Measurements from ENCODE around the gene SMURF1. TPM values are rescaled to one million over a fixed set of nuclear protein-coding genes. Genes with fewer than 3 reads are reported as not detected.

The SMURF1 gene
- total and polyA plus RNA-seq, 2 experiments from 2014 or later = 11.9 to 24.5 TPM

DNA sequence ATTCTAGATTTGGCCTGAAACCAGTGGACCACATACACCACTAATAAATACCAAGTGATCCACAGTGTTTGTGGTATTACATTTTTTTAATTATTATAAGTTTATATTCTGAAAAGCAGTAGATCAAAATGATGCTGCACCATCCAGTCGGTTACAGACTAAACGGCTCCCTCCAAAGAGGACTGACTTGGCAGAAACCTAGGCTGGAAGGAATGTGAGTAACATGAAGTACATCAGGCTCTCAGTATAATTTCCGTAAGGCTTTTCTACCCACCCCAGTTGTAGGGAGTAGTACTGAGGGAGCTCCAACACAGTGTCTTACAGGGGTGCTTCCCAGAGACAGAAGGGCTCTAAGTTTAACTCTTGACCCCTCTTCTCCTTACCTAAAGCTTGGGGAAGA is 146.1 kb downstream of the SMURF1 start:
- Histone ChIP-seq H3K27ac (no peak overlapping the region), H3K36me3 (peaks cover 61% of the 10 kb centered on the region), H3K4me3 (no peak overlapping the region), H3K27me3 (no peaks in the 10 kb centered on the region), H3K4me1 (ENCODE audit: low read depth) (no peaks in the 10 kb centered on the region), H3K9me3 (ENCODE audit: low read depth) (no peaks in the 10 kb centered on the region)
- no peak for TF ChIP-seq CTCF (IDR thresholded peaks at IDR 0.05; ENCODE audit: low read depth, low read length)
- no peak for DNase-seq (ENCODE audit: low read depth in 1 of 2, low spot score in 1 of 2)

GRCh38 chr7:98996150-98996552 is 147.8 kb downstream of the SMURF1 start:
- no peaks in the 10 kb centered on the region for H3K4me1 ChIP-seq (ENCODE audit: low read depth)
- H3K27ac ChIP-seq = no peak overlapping the region
- H3K4me3 ChIP-seq = no peak overlapping the region
- DNase-seq (ENCODE audit: low read depth in 1 of 2, low spot score in 1 of 2) = no peak
- peaks cover 72% of the 10 kb centered on the region for H3K36me3 ChIP-seq
- H3K9me3 ChIP-seq (ENCODE audit: low read depth) = no peaks in the 10 kb centered on the region
- TF ChIP-seq CTCF (IDR thresholded peaks at IDR 0.05; ENCODE audit: low read depth, low read length) = no peak
- H3K27me3 ChIP-seq = no peaks in the 10 kb centered on the region

- Histone ChIP-seq H3K27ac (no peak overlapping the region), H3K4me1 (ENCODE audit: low read depth) (no peaks in the 10 kb centered on the region), H3K27me3 (no peaks in the 10 kb centered on the region), H3K4me3 (no peak overlapping the region), H3K36me3 (peaks cover 78% of the 10 kb centered on the region), H3K9me3 (ENCODE audit: low read depth) (no peaks in the 10 kb centered on the region)
- no peak for DNase-seq (ENCODE audit: low read depth in 1 of 2, low spot score in 1 of 2)
- no peak for TF ChIP-seq CTCF (IDR thresholded peaks at IDR 0.05; ENCODE audit: low read depth, low read length)
Measured at GRCh38 chr7:98995523-98996149, 148.3 kb downstream of the SMURF1 start.

- H3K27me3 ChIP-seq = no peaks in the 10 kb centered on the region
- no peak for DNase-seq (ENCODE audit: low read depth in 1 of 2, low spot score in 1 of 2)
- H3K4me3 ChIP-seq = no peak overlapping the region
- TF ChIP-seq CTCF (IDR thresholded peaks at IDR 0.05; ENCODE audit: low read depth, low read length) = no peak
- no peak overlapping the region for H3K27ac ChIP-seq
- H3K4me1 ChIP-seq (ENCODE audit: low read depth) = no peaks in the 10 kb centered on the region
- peaks cover 82% of the 10 kb centered on the region for H3K36me3 ChIP-seq
- no peaks in the 10 kb centered on the region for H3K9me3 ChIP-seq (ENCODE audit: low read depth)
Measured at GRCh38 chr7:98995111-98995510, 148.8 kb downstream of the SMURF1 start.

- H3K4me1 ChIP-seq (ENCODE audit: low read depth) = no peaks in the 10 kb centered on the region
- no peak overlapping the region for H3K27ac ChIP-seq
- no peaks in the 10 kb centered on the region for H3K9me3 ChIP-seq (ENCODE audit: low read depth)
- H3K36me3 ChIP-seq = peaks cover 82% of the 10 kb centered on the region
- no peak for DNase-seq (ENCODE audit: low read depth in 1 of 2, low spot score in 1 of 2)
- H3K4me3 ChIP-seq = no peak overlapping the region
- TF ChIP-seq CTCF (IDR thresholded peaks at IDR 0.05; ENCODE audit: low read depth, low read length) = no peak
- no peaks in the 10 kb centered on the region for H3K27me3 ChIP-seq
Measured at GRCh38 chr7:98994046-98994944, 149.6 kb downstream of the SMURF1 start.

Data from cardiac muscle cell (in vitro differentiated cells and primary cell).